Effector memory CD4-positive, alpha-beta T cell (primary cell): ENCODE data around the gene PAX6.

Experiments
- DNase-seq, 3 donors: peaks; one replicate each; pipeline ENCODE4 v3.0.0-alpha.2; 2020
- H3K27ac ChIP-seq: 2 replicates; pipeline ENCODE4 v1.7.0; 2013; ENCODE audit warnings: mild to moderate bottlenecking, low read length, moderate library complexity; ENCODE audit not compliant: insufficient read depth, poor library complexity, severe bottlenecking
- H3K27me3 ChIP-seq: replicated peaks from 2 replicates; pipeline ENCODE4 v1.7.0; 2013; ENCODE audit warnings: mild to moderate bottlenecking, low read length; ENCODE audit not compliant: insufficient read depth, control insufficient read depth, poor library complexity, severe bottlenecking
- H3K36me3 ChIP-seq: 2 replicates; pipeline ENCODE4 v1.7.0; 2013; ENCODE audit warnings: mild to moderate bottlenecking, low read length, moderate library complexity; ENCODE audit not compliant: control insufficient read depth, insufficient read depth
- H3K4me1 ChIP-seq: 2 replicates; pipeline ENCODE4 v1.7.0; 2013; ENCODE audit warnings: low read length, mild to moderate bottlenecking; ENCODE audit not compliant: control insufficient read depth, insufficient read depth, poor library complexity, severe bottlenecking
- H3K4me3 ChIP-seq: 2 replicates; pipeline ENCODE4 v1.7.0; 2013; ENCODE audit warnings: low read length, low read depth, mild to moderate bottlenecking; ENCODE audit not compliant: insufficient read depth, poor library complexity, severe bottlenecking
- H3K9me3 ChIP-seq: 2 replicates; pipeline ENCODE4 v1.7.0; 2013; ENCODE audit warnings: mild to moderate bottlenecking, low read length, moderate library complexity; ENCODE audit not compliant: control insufficient read depth

The PAX6 gene

GRCh38 chr11:31740131-31740530 lies 71.0 kb downstream of the PAX6 start:
- H3K4me3 ChIP-seq = no peak overlapping the region
- H3K36me3 ChIP-seq = no peaks in the 10 kb centered on the region
- DNase-seq = no peak
- no peaks in the 10 kb centered on the region for H3K9me3 ChIP-seq
- no peak overlapping the region for H3K27ac ChIP-seq
- no peaks in the 10 kb centered on the region for H3K4me1 ChIP-seq
- H3K27me3 ChIP-seq = no peaks in the 10 kb centered on the region
